Astrocyte (in vitro differentiated cells and primary cell): ENCODE data around the gene KIAA0753. TPM values are rescaled to one million over a fixed set of nuclear protein-coding genes. Genes with fewer than 3 reads are reported as not detected.

ENCODE experiments used
- DNase-seq: peaks from one replicate; pipeline ENCODE4 v3.0.0-alpha.2; 2010; ENCODE audit warnings: low read depth
- FAIRE-seq: peaks from 2 replicates; lab custom pipeline; 2011; peaks lifted over from hg19 to GRCh38; lab: Jason Lieb, UNC
- H2AFZ ChIP-seq: 2 replicates; pipeline ENCODE4 v1.6.0; 2012; ENCODE audit warnings: low read depth, low read length, inconsistent platforms
- H3K27ac ChIP-seq: 2 replicates; pipeline ENCODE4 v1.5.1; 2011; ENCODE audit warnings: low read depth, low read length, inconsistent platforms
- H3K27me3 ChIP-seq: 2 replicates; pipeline ENCODE4 v1.6.0; 2011; ENCODE audit warnings: low read length, inconsistent platforms; ENCODE audit not compliant: insufficient read depth
- H3K36me3 ChIP-seq: 2 replicates; pipeline ENCODE4 v1.5.1; 2011; ENCODE audit warnings: low read length, inconsistent platforms; ENCODE audit not compliant: insufficient read depth
- H3K4me1 ChIP-seq: 2 replicates; pipeline ENCODE4 v1.5.1; 2011; ENCODE audit warnings: low read length, inconsistent platforms; ENCODE audit not compliant: insufficient read depth
- H3K4me2 ChIP-seq: 2 replicates; pipeline ENCODE4 v1.6.0; 2012; ENCODE audit warnings: low read length, inconsistent platforms
- H3K4me3 ChIP-seq: 2 replicates; pipeline ENCODE4 v1.5.1; 2011; ENCODE audit warnings: low read depth, mild to moderate bottlenecking, low read length, inconsistent platforms; ENCODE audit not compliant: insufficient read depth
- H3K79me2 ChIP-seq: 2 replicates; pipeline ENCODE4 v1.6.0; 2012; ENCODE audit warnings: mild to moderate bottlenecking, low read length, inconsistent platforms; ENCODE audit not compliant: insufficient read depth
- H3K9ac ChIP-seq: 2 replicates; pipeline ENCODE4 v1.6.0; 2012; ENCODE audit warnings: mild to moderate bottlenecking, low read length, inconsistent platforms
- H3K9me3 ChIP-seq: 2 replicates; pipeline ENCODE4 v1.5.1; 2012; ENCODE audit warnings: low read depth, mild to moderate bottlenecking, low read length, inconsistent platforms; ENCODE audit not compliant: insufficient read depth
- H4K20me1 ChIP-seq: 2 replicates; pipeline ENCODE4 v1.6.0; 2012; ENCODE audit warnings: low read length, inconsistent platforms; ENCODE audit not compliant: insufficient read depth
- H3K27ac Mint-ChIP-seq: one replicate; pipeline ENCODE4 v1.8.0; 2021; ENCODE audit warnings: mild to moderate bottlenecking, mixed read lengths; ENCODE audit not compliant: unreplicated experiment
- H3K27me3 Mint-ChIP-seq: one replicate; pipeline ENCODE4 v1.8.0; 2021; ENCODE audit warnings: low read depth, mixed read lengths; ENCODE audit not compliant: unreplicated experiment
- H3K36me3 Mint-ChIP-seq: one replicate; pipeline ENCODE4 v1.8.0; 2021; ENCODE audit warnings: low read depth, mixed read lengths; ENCODE audit not compliant: unreplicated experiment
- H3K4me1 Mint-ChIP-seq: one replicate; pipeline ENCODE4 v1.8.0; 2021; ENCODE audit warnings: low read depth, mixed read lengths; ENCODE audit not compliant: unreplicated experiment
- H3K4me3 Mint-ChIP-seq: one replicate; pipeline ENCODE4 v1.8.0; 2021; ENCODE audit warnings: mild to moderate bottlenecking, moderate library complexity, mixed read lengths; ENCODE audit not compliant: unreplicated experiment
- H3K9me3 Mint-ChIP-seq: one replicate; pipeline ENCODE4 v1.8.0; 2021; ENCODE audit warnings: mild to moderate bottlenecking, mixed read lengths; ENCODE audit not compliant: unreplicated experiment
- CTCF ChIP-seq: IDR thresholded peaks from 2 replicates; pipeline ENCODE4 v1.5.1; 2011; ENCODE audit warnings: low read depth, mild to moderate bottlenecking, inconsistent platforms, low read length, moderate library complexity; ENCODE audit not compliant: insufficient read depth
- EZH2 ChIP-seq: IDR thresholded peaks from 2 replicates; pipeline ENCODE4 v1.6.1; 2012; ENCODE audit warnings: mild to moderate bottlenecking, low read length, inconsistent platforms; ENCODE audit not compliant: insufficient read depth
- total RNA-seq: library from RNA; stranded (reverse); gene quantifications from 2 replicates; pipeline ENCODE4 v1.2.1, GENCODE V29; 2021

The KIAA0753 gene
- total RNA-seq, 1 donor from 2014 or later: 25.4 TPM

- H2AFZ ChIP-seq: no peak overlapping the region
- peaks cover 14% of the 10 kb centered on the region for H4K20me1 ChIP-seq
- Mint-ChIP-seq H3K27ac (no peak overlapping the region), H3K36me3 (peaks cover 18% of the 10 kb centered on the region), H3K9me3 (no peaks in the 10 kb centered on the region), H3K4me1 (no peaks in the 10 kb centered on the region), H3K4me3 (no peak overlapping the region), H3K27me3 (no peaks in the 10 kb centered on the region)
- TF ChIP-seq CTCF: no peak
- no peak for TF ChIP-seq EZH2
- FAIRE-seq: no peak
- H3K27ac ChIP-seq: no peak overlapping the region
- no peak overlapping the region for H3K9ac ChIP-seq
- H3K4me2 ChIP-seq: no peak overlapping the region
- H3K9me3 ChIP-seq: no peaks in the 10 kb centered on the region
- no peaks in the 10 kb centered on the region for H3K79me2 ChIP-seq
- no peak for DNase-seq
- H3K27me3 ChIP-seq: no peaks in the 10 kb centered on the region
- peaks cover 52% of the 10 kb centered on the region for H3K36me3 ChIP-seq
- H3K4me1 ChIP-seq: no peaks in the 10 kb centered on the region
- no peak overlapping the region for H3K4me3 ChIP-seq
Measured at GRCh38 chr17:6597727-6598126, 42.8 kb downstream of the KIAA0753 start.

GRCh38 chr17:6596941-6597340 lies 43.6 kb downstream of the KIAA0753 start:
- Mint-ChIP-seq H3K4me3 (no peak overlapping the region), H3K9me3 (no peaks in the 10 kb centered on the region), H3K36me3 (peaks cover 18% of the 10 kb centered on the region), H3K27ac (peak overlapping the region; percentile 56), H3K27me3 (no peaks in the 10 kb centered on the region), H3K4me1 (peaks cover 6% of the 10 kb centered on the region)
- H3K27ac ChIP-seq: no peak overlapping the region
- no peak overlapping the region for H3K4me2 ChIP-seq
- no peak overlapping the region for H3K4me3 ChIP-seq
- no peak overlapping the region for H3K9ac ChIP-seq
- H3K36me3 ChIP-seq: peaks cover 47% of the 10 kb centered on the region
- no peaks in the 10 kb centered on the region for H3K9me3 ChIP-seq
- no peak for TF ChIP-seq CTCF
- TF ChIP-seq EZH2: no peak
- H3K27me3 ChIP-seq: no peaks in the 10 kb centered on the region
- H4K20me1 ChIP-seq: peaks cover 12% of the 10 kb centered on the region
- no peaks in the 10 kb centered on the region for H3K79me2 ChIP-seq
- peaks cover 4% of the 10 kb centered on the region for H3K4me1 ChIP-seq
- no peak overlapping the region for H2AFZ ChIP-seq
- DNase-seq (no peak), FAIRE-seq (no peak)

GRCh38 chr17:6596511-6596910 lies 44.0 kb downstream of the KIAA0753 start:
- peaks cover 16% of the 10 kb centered on the region for H4K20me1 ChIP-seq
- FAIRE-seq (no peak), DNase-seq (no peak)
- H3K9me3 ChIP-seq: no peaks in the 10 kb centered on the region
- TF ChIP-seq EZH2: no peak
- TF ChIP-seq CTCF: no peak
- no peaks in the 10 kb centered on the region for H3K79me2 ChIP-seq
- Mint-ChIP-seq H3K4me1 (peaks cover 10% of the 10 kb centered on the region), H3K36me3 (peaks cover 18% of the 10 kb centered on the region), H3K9me3 (no peaks in the 10 kb centered on the region), H3K27me3 (no peaks in the 10 kb centered on the region), H3K27ac (no peak overlapping the region), H3K4me3 (no peak overlapping the region)
- no peaks in the 10 kb centered on the region for H3K27me3 ChIP-seq
- no peak overlapping the region for H2AFZ ChIP-seq
- peaks cover 47% of the 10 kb centered on the region for H3K36me3 ChIP-seq
- H3K4me3 ChIP-seq: no peak overlapping the region
- no peak overlapping the region for H3K9ac ChIP-seq
- peaks cover 8% of the 10 kb centered on the region for H3K4me1 ChIP-seq
- no peak overlapping the region for H3K27ac ChIP-seq
- no peak overlapping the region for H3K4me2 ChIP-seq
